Stomach (tissue), 4 donors: Measurements from ENCODE around the gene LIAS.

Experiments
- POLR2AphosphoS5 ChIP-seq, 3 donors: sonication (generic); formaldehyde crosslinking; IDR thresholded peaks; one replicate each; pipeline ENCODE4 v1.6.1; 2016; ENCODE audit warnings: antibody characterized with exemption in 3 of 3
- TF ChIP-seq, protein P1 (sequence below), 7 experiments: fragments of 450-650 bp in 4 of 7; fragments of 200-600 bp in 3 of 7; sonication (generic) in 3 of 7; IDR thresholded peaks; one replicate each; pipeline ENCODE4 v1.5.1; 2016 to 2019; ENCODE audit warnings: antibody characterized with exemption in 7 of 7, control low read depth in 2 of 7, mild to moderate bottlenecking in 1 of 7

DNA sequence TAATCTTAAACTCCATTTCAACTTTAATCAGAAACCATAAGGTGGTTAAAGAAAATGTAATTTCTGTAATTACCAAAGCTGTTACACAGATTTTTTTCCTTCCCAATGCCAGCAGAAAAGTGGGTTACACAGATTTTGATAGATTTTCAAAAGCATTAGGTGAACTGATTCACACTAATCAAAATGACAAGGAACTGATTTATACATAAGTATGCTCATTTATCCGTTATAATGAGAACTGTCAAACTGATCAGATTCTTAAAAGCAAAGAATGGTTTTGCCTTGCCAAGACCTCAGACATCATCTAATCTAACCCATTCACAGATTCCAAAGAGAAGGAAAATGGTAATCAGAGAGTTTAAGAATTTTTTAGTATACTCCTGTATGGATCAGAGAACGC is 63.2 kb downstream of the LIAS start:
- TF ChIP-seq, protein P1, sequence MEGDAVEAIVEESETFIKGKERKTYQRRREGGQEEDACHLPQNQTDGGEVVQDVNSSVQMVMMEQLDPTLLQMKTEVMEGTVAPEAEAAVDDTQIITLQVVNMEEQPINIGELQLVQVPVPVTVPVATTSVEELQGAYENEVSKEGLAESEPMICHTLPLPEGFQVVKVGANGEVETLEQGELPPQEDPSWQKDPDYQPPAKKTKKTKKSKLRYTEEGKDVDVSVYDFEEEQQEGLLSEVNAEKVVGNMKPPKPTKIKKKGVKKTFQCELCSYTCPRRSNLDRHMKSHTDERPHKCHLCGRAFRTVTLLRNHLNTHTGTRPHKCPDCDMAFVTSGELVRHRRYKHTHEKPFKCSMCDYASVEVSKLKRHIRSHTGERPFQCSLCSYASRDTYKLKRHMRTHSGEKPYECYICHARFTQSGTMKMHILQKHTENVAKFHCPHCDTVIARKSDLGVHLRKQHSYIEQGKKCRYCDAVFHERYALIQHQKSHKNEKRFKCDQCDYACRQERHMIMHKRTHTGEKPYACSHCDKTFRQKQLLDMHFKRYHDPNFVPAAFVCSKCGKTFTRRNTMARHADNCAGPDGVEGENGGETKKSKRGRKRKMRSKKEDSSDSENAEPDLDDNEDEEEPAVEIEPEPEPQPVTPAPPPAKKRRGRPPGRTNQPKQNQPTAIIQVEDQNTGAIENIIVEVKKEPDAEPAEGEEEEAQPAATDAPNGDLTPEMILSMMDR (IDR thresholded peaks at IDR 0.05), result no peak
- no peak for TF ChIP-seq POLR2AphosphoS5 (IDR thresholded peaks at IDR 0.05)
